ENCODE results near the gene THSD4.

DNA sequence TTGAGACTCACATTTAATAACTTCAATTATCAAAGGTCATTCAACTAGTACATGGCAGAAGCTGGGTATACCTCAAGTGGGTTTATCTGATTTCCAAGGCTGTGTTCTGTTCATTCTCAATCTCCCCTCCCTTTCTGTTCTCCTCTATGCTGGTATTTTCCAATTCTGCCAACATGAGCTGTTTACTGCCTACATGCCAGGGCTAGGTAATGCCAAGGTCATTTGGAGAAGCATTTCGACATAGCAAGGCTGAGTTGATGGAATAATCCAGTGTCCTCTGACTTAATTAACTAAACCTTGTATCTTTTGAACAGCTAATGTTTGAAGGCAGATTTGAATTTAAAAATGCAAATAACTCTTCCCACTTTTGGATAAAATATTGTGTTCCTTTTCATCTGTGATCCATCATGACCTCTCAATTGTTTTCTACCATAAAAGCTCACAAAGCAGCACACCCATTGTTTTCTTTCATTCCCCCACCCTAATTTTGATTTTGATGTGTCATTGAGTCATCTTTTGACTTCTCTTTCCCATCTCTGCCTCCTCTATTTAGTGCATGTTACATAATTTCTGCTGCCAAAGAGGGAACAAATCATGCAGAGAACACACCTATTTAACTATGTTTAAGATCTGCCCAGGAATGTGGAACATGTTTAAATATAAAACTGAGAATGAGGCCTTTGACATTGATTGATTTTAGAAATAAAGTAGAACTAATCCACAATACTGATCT, 386.2 kb downstream of the THSD4 start:
- TF ChIP-seq EZH2 (IDR thresholded peaks at IDR 0.05; ENCODE audit: borderline replicate concordance, low read length), result no peak
- TF ChIP-seq, protein P1, sequence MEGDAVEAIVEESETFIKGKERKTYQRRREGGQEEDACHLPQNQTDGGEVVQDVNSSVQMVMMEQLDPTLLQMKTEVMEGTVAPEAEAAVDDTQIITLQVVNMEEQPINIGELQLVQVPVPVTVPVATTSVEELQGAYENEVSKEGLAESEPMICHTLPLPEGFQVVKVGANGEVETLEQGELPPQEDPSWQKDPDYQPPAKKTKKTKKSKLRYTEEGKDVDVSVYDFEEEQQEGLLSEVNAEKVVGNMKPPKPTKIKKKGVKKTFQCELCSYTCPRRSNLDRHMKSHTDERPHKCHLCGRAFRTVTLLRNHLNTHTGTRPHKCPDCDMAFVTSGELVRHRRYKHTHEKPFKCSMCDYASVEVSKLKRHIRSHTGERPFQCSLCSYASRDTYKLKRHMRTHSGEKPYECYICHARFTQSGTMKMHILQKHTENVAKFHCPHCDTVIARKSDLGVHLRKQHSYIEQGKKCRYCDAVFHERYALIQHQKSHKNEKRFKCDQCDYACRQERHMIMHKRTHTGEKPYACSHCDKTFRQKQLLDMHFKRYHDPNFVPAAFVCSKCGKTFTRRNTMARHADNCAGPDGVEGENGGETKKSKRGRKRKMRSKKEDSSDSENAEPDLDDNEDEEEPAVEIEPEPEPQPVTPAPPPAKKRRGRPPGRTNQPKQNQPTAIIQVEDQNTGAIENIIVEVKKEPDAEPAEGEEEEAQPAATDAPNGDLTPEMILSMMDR (conservative IDR thresholded peaks at IDR 0.05 in 1 of 2, IDR thresholded peaks at IDR 0.05 in 1 of 2; ENCODE audit: extremely low read depth in 1 of 2, insufficient read depth in 1 of 2, low read depth in 1 of 2, low read length in 2 of 2), result no peak
